ENCODE measurements around the gene CETN1.

The CETN1 gene

GRCh38 chr18:576924-577323 lies 3.3 kb upstream of the CETN1 start:
- no peak for DNase-seq (ENCODE audit: low read depth in 2 of 3, low spot score in 2 of 3)

DNA sequence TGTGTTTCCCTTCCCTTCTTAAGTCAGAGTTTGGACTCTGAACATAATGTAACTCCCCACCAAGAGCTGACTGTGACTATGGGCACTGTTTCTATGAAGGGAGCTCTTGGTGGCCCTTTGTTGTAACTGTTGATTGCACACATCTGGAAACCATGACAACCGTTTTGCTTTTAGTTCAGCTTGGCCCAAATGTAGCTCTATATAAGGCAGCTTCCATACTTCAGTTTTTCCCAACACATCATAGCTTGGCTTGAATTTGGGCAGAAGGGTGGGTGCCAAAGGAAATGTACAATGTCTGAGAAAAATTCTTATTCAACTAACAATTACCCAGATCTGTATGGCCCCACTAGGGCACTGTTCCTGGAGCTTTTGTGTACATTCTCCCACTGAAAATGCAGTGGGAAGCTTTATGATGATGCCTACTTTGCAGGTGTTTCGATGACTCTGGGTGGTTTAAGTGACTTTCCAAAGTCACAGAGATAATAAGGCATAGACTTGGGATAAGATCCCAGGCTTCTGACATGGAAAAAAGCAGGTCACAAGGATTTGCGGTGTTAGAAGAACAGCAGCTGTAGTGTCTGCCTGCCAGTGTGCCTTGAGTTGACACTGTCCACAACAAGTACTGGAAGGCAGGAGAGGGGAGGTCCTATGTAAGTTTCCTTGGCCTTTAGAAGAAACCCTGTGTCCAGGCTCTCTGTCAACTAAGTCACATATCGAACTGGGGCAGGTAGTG lies 2.4 kb upstream of the CETN1 start:
- DNase-seq (ENCODE audit: low read depth in 2 of 3, low spot score in 2 of 3): no peak

DNA sequence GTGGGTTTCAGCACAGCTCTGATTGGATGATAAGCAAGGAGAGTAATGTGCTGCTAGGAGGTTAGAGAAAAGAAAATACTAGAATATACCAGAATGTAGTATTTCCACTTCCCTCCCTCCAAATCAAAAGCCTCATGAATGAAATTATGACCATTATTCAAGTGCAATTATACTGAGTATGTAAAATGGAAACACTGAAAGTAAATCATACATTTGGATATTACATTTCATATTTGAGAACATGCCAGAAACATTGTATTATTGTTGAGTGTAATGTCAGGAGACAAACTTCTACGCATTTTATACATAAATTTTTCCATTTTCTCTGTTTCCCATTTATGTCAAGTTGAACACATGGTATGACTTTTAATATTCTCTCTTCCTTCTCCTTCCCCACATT lies 942 bp upstream of the CETN1 start:
- no peak for DNase-seq (ENCODE audit: low read depth in 2 of 3, low spot score in 2 of 3)

- DNase-seq (ENCODE audit: low read depth in 2 of 3, low spot score in 2 of 3): no peak
Observed at GRCh38 chr18:581096-581495, 916 bp downstream of the CETN1 start.

DNA sequence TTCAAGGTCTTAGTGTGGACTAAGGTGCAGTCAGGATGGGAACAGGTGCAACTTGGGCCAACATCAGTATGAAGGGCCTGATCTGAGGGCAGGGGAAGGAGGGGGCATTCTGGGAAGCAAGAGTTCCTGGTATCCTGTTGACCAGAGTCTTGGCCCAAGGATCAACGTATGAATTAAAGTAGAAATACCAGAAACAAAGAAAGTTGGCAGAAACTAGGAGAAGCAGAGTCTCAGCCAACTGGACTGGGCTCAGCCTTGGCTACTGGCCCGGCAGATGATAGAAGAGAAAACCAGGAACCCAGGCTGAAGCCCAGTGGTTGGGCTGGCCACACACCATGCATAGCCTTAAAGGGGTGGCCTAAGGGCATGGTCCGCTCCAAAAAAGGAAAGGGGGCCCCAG lies 2.3 kb downstream of the CETN1 start:
- DNase-seq (ENCODE audit: low read depth in 2 of 3, low spot score in 2 of 3): no peak

GRCh38 chr18:595068-595467 lies 14.9 kb downstream of the CETN1 start:
- DNase-seq (ENCODE audit: low read depth in 2 of 3, low spot score in 2 of 3): no peak

DNA sequence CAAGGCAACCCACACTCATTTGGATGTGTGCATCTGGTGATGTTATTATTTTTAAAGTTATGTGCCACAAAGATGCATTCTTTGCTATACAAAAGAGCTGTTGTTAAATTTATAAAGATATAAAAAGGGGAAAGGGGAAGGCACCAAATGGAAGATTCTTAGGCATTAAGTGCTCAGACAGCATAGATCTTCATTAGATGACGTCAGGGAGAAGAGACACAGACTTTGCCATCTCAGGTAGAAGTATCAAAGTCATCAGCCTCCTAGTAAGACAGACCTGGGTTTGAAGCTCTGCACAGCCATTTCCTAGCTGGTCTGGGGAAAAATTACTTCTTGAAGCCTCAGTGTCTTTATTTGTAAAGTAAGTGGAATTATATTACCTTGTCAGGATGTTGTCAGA lies 15.4 kb downstream of the CETN1 start:
- DNase-seq (ENCODE audit: low read depth in 2 of 3, low spot score in 2 of 3): no peak

- DNase-seq (ENCODE audit: low read depth in 2 of 3, low spot score in 2 of 3): peak in 2 of 3 experiments; percentile 11 to 26
Observed at GRCh38 chr18:596288-596881, 16.2 kb downstream of the CETN1 start.

GRCh38 chr18:598124-598589 lies 18.0 kb downstream of the CETN1 start:
- no peak for DNase-seq (ENCODE audit: low read depth in 2 of 3, low spot score in 2 of 3)

DNA sequence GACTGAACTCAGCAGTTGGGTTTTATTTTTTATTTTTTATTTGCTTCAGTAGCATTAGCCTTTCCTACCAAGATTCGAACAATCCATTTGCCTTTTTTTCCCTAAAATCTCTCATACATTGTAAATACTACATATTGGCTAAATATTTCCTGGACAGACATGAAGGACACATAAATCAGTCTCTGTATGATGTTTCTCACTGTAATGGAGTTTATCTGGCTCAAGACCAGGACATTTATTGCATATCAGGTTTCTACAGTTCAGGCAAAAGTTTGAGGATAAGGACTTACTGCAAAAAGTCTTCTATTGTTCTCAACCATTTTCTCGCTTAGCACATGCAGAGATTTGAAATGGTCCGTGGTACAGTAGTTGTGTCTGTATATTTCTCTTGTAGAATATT lies 19.9 kb downstream of the CETN1 start:
- no peak for DNase-seq (ENCODE audit: low read depth in 2 of 3, low spot score in 2 of 3)

GRCh38 chr18:604771-605170 lies 24.6 kb downstream of the CETN1 start:
- DNase-seq (ENCODE audit: low read depth in 2 of 3, low spot score in 2 of 3): no peak

DNA sequence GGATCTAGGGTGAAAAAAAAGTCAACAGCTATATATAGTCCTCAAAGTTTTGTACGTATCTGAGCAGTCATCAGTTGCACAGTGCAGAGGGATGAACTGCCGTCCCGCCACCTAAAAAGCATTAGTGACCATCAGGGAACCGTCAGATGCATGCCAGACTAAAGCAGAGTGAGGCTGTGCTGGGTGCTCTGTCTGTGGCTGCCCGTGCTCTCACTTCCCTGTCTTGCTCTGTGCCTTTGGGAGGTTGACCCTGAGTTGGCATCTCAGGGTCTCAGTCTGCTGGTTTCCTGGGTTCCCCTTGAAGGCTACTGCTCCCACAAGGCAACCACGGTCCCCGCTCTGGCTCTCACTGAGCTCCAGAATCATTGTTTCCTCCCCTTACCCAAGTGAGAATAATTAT lies 27.8 kb downstream of the CETN1 start:
- no peak for DNase-seq (ENCODE audit: low read depth in 2 of 3, low spot score in 2 of 3)

DNA sequence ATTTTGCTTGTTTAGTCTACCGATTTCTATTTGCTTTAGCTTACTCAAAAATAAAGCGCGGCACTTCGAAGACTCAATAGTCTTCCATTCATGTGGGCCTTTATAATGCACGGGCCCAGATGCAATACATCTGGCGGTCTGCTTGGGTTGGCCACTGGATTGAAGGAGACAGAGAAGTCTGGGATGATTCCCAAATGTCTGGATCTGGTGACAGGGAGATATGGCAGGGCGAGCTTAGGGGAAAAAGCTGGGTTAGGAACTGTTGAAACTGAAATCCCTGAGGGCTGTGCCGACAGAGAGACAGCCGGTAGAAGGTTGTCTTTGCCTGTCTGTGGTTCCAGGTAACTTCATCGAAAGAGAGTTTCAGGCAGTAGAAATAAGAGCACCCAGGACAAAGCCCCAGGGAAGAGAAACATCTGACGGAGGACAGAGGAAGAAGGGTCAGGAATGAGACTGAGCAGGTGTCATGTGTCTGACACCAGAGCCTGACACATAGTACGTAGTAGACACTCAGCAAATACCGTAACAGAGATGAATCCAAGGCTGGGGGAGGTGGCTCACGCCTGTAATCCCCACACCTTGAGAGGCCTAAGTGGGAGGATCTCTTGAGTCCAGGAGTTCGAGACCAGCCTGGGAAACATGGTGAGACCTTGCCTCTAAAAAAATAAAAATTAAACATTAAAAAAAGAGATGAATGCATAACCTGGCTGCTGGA lies 30.2 kb downstream of the CETN1 start:
- no peak for DNase-seq (ENCODE audit: low read depth in 2 of 3, low spot score in 2 of 3)

- no peak for DNase-seq (ENCODE audit: low read depth in 2 of 3, low spot score in 2 of 3)
Observed at GRCh38 chr18:612156-612555, 32.0 kb downstream of the CETN1 start.

GRCh38 chr18:614193-614592 lies 34.0 kb downstream of the CETN1 start:
- no peak for DNase-seq (ENCODE audit: low read depth in 2 of 3, low spot score in 2 of 3)

- no peak for DNase-seq (ENCODE audit: low read depth in 2 of 3, low spot score in 2 of 3)
Observed at GRCh38 chr18:615092-615521, 34.9 kb downstream of the CETN1 start.

DNA sequence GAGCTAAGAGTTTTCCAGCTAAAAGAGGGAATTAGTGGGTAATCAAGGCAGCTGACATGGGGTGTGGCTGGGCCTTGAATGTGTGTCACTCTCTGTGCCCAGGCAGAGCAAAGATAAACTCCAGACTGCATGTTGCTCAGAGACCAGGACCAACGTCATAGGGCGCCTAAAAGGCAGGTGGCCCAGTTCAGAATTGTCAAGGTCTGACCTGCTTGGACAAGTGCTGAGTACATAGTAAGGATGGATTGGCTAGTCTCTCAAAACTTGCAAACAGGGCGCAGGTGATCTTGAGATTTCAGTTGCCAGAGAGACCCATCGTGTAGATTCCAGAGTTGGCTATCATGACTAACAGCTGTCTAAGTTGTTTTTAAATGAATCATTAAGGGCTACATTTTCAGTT lies 35.6 kb downstream of the CETN1 start:
- DNase-seq (ENCODE audit: low read depth in 2 of 3, low spot score in 2 of 3): no peak

DNA sequence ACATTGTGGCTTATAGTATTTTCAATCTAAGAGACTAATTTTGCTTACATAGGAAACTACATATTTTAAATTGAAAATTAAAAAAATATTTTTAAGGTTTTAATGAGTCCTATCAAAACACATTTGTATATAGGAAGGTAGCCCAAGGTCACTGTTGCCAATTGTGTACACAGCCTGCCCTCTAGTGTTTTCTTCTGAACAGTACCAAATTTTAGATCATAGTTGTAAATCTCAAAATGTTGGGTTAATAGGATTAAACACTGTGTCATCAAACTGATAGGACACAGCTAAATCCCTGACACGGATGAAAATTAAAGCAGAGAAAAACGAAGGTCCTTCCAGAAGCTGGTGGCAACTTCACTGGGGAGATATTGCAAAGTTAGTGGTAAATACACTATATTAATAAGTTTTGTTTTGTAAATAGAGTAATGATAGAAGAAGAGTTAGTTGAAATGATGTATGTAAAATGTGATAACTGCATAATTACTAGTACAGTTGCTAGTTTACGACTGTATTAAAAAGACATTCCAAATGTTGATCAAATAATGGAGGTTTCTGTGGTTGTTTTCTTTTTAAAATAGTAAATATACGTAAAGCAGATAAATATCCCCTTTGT lies 36.3 kb downstream of the CETN1 start:
- no peak for DNase-seq (ENCODE audit: low read depth in 2 of 3, low spot score in 2 of 3)

GRCh38 chr18:617970-618504 lies 37.9 kb downstream of the CETN1 start:
- no peak for DNase-seq (ENCODE audit: low read depth in 2 of 3, low spot score in 2 of 3)

DNA sequence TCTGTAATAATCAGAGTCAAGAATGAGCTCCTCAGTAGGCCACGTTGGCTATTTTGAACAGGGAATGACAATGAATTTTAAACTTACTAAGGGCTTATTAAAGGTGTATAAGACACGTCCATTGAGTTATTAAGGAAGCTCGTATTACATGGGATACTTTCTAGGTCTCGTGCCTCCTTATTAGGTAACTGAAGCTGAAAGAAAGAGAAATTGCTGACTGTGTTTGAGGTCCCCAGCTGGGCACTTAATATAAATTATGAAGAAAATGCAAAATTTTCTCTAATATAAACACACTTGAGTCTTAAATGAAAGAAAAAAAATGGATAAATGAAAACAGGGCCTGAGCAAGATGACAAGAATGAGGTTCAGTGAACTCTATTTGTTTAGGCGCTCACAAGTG lies 38.4 kb downstream of the CETN1 start:
- no peak for DNase-seq (ENCODE audit: low read depth in 2 of 3, low spot score in 2 of 3)

DNA sequence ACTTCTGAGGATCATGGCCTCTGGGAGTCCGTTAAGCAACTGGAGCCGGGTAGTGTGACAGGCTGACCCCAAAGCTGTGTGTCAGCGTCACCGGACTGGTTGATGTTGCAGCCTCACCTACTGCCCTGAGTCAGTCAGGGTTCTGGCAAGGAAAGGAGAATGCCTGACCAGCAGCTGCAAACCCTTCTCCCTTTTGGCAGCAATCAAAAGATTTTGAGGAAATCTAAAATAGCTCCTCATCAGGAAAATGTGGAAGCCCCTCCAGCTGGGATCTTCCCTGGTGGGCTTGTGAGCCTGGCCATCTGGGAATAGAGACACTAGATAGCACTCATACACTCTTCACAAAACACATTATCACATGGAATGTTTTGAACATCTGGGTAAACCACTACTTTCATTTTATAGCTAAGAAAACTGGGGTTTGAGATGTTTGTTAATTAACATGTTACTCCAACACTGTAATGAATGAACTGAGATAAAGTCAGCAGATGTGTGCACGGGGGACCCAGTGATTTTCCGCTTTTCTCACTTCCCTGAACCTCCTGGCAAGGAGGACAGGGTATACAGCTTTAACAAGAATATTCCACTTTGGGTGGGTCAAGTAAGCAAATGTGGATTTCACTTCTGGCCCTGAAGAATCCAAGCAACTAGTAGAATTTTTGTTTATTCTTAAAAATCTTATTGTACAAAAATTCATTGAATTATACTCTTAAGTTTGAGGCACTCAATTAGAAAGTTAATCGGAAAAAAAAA lies 41.3 kb downstream of the CETN1 start:
- no peak for DNase-seq (ENCODE audit: low read depth in 2 of 3, low spot score in 2 of 3)

All from activated CD8-positive, alpha-beta memory T cell treated with anti-CD3 and anti-CD28 coated beads for 48 hours (primary cell).